GM21526 (cell line): Measurements from ENCODE around the gene LUZP2.
"Not testable (repeated sequence)": the region's sequence is repeated elsewhere in the genome, so short reads cannot be mapped to it uniquely, and the experiment has no call there.

Source experiments
- ATAC-seq: cut with Tn5 transposase; IDR thresholded peaks from one replicate; pipeline ENCODE4 v1.9.1; 2021; ENCODE audit warnings: moderate library complexity; ENCODE audit not compliant: unreplicated experiment, low FRiP score

Gene LUZP2

DNA sequence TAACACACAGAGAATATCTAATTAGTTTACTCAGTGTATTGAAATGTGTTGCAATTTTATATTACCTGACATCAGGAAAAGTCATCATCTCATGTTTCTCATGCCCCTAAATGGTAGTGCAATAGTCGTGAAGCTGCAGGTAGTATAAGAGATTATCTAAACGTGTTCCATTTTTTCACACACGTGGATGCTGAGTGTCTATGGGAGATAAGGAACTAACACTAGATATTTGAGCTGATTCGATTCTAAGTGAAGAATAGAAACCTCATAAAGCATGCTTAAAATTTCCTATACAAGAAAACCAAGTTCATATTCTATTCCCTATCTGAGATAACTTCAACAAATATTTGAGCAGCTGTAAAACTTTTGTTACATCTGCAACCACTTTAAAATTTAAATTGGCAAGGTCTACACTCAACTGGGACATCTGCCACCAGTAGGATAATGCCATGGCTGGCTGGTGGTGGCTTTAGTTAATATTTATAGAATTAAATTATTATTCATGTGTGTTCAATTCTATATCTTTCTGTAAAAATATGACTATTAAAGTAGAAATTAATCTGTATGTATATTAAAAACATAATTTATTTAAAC lies 388.8 kb downstream of the LUZP2 start:
- no peak for ATAC-seq

DNA sequence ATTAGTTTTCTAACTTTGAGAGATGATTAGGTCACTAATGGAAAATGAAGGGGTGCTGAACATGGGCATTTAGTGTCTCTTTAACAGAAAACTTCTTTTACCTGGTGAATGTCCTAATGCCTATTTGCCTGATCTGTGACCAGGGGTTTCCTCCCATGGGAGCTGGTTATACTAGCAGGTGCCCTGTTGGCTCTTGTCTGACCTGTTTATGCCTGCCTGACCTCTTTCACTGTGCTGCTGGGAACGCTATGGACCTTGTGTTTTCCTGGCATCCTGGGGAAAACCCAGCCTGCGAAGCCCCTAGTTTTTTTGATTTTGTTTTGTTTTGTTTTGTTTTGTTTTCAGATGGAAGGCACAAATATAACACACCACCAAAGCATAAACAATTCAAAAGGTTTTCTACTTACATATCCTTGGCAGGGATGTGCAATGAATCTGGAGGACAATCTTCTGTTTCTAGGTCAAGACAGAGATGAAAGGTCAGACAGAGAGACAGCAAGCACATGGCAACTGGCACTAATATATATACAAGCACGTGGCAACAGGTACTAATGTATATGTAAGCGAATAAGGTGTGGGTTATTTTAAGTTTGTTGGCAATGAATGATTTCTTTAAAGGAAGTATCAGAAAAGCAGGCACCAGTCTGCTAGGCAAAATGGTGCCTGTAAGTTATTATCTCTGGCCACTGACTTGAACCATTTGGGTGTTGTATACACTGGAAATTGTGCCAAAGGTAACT lies 390.2 kb downstream of the LUZP2 start:
- no peak for ATAC-seq

DNA sequence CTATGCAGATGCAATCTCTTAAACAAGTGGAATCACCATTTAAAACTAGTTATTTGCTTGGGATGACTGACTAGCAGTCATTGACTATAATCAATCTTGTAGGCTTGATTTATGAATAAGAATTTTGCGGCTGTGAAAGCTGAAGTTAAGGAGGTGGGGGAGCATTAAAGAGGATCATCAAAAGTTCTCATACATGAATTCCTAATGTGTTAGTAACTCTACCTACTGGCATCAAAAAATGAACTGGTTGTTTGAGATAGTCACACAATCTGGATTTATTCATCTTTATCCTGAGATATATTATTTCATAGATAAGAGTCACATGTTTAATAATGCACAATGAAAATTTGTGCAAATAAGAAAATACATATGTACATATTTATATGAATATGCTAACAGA lies 393.6 kb downstream of the LUZP2 start:
- no peak for ATAC-seq

DNA sequence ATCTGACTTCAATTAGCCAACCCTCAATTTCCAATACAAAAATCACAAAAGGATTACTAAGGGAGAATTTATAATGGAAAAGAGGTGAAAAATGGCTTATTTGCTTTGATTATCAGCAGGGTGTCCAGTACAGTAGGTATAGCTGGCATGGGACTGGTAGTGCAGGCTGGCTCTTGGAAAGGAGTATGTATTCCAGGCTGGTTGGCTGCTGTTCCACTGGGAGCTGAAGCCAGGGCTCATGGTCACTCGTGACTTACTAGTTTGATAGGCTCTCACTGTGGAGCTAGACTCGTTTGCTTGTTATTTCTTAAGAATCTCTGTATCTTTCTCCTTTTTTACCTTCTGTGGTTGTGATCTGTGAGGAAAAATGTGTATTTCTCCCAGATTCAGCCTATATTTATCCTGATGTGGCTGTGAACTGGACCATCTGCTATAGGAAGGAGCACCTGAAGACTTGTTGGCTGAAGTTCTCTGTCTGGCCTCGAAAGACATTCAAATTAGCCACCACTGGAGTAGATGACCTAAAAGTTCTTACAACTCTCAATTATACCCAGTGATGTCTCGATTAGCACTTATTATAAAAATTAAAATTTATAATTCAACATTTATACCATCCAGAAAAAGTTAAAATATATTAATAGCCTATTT lies 395.1 kb downstream of the LUZP2 start:
- not testable (repeated sequence) for ATAC-seq

DNA sequence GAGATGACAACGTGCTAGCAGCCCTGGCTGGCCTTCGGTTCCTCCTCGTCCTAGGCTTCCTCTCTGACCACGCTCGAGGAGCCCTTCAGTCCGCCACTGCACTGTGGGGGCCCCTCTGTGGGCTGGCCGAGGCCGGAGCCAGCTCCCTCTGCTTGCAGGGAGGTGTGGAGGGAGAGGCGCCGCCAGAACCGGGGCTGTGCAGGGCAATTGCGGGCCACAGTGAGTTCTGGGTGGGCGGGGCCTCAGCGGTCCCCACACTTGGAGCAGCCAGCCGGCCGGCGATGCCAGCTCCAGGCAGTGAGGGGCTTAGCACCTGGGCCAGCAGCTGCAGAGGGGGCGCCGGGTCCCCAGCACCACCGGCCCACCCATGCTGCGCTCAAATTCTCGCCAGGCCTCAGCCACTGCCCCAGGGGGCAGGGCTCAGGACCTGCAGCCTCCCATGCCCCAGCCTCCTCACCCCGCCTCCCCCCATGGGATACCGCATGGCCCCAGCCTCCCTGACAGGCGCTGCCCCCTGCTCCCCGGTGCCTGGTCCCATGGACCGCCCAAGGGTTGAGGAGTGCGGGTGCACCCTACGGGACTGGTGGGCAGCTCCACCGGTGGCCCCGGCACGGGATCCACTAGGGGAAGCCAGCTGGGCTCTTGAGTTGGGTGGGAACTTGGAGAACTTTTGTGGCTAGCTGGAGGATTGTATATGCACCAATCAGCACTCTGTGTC lies 399.4 kb downstream of the LUZP2 start:
- ATAC-seq = no peak

DNA sequence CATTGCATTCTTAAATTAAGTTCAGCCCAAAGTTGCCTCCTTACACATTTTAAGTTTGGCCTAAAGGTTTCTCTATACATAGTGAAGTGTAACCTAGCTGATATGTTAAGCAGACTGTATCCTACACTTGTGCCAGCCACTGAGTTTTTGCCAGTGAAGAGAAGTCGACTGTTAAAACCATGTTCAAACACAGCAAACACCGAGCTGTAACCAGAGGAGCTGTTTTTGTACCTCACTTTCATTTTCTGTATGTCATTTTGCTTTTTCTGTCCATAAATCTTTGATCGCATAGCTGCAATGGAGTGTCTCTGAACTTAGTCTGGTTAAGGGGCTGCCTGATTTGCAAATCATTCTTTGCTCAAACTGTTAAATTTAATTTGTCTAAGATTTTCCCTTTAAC lies 403.7 kb downstream of the LUZP2 start:
- ATAC-seq = no peak

DNA sequence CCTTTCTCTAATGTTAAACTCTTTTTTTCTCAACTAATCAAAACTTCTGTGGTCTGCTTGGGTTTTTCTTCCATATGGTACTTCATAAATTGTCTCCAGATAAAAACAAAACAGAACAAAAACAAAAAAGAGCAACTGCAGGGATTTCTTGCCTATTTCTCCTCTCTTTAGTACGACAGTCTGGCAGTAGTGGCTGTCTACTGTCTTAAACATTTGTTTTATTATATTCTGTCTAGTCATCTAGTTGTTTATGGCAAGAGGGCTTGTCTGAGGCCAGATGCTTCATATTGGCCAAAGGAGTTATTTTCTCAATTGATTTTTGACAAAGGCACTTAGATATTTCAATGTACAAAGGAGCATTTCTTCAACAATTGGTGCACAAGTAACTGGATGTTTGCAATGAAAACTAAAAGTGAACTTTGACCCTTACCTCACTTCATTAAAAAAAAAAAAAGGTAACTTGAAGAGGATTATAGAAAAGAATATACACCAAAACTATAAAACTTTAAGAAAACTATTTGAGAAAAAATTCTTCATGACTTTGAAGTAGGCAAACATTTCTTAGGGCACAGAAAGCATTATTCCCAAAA lies 404.2 kb downstream of the LUZP2 start:
- ATAC-seq = no peak

DNA sequence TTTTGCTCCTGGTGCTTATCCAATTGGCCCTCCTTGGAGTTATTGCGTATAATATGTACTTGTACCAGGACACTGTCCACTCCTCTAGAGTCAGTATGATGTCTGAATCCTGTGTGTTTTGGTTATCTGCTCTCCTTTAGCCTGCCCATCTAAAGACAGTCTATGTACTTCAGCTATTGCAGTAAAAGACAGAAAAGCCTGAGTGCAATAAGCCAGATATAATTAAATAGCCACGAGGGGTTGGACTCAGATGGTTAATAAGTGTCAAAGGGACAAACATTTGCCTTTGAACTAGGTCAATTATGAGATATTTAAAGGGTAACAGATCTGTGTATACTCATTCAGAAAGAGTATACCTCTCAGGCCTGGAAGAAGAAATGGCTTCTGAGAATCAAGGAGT lies 406.7 kb downstream of the LUZP2 start:
- ATAC-seq = no peak

DNA sequence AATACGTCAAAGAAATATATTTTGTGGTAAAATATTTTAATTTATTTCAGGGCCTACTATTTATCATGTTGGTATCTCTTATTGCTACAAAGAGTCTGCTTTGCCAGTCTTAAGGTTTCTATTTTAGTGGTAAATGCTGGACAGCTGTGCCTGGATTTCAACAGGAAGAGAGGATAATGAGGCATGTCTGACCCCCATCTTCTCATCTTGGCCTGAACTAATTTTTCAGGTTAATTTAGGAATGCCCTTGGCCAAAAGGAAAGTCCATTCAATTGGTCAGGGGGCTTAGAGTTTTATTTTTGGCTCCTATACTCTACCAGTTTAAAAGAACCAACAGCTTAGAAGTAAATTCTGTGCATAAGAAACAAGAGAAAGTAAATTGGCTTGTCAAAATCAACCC lies 428.2 kb downstream of the LUZP2 start:
- ATAC-seq = no peak

DNA sequence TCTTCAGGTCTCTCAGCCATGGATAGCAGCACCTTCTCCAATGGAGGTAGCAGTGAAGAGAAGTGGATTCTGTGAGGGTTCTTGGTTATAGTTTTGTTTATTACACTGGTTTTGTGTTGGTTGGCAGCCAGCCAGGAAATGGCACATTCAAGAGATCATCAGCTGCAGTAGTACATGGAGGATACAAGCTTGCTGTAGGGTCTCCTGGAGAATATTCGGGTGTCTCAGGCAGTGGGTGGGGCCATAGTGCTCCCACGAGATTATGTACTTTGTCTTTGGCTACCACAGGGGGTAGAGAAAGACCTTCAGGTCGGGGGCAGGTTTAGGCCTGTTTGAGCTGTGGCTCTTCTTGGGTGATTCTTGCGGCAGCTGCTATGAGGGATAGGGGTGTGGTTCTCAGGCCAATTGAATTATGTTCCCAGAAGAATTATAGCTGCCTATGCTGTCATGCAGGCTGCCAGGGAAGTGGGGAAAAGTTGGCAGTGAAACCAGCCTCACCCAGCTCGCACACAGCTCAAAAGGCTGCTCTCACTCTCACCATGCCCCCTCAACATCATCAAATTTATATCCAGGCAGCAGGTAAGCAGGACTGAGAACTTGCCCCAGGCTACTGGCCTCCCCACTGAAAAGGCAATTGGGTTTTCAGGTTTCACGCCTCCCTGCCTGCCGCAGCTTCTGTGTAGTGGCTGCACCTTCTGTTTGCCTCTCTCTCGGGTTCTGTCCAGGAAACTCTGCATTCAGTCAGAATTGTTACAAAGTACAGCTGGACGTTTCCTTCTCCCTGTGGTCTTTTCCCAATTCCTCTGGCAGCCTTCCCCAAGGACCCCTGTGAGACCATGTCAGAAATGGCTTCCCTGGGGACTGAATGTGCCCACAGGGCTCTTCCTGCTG lies 435.5 kb downstream of the LUZP2 start:
- no peak for ATAC-seq

DNA sequence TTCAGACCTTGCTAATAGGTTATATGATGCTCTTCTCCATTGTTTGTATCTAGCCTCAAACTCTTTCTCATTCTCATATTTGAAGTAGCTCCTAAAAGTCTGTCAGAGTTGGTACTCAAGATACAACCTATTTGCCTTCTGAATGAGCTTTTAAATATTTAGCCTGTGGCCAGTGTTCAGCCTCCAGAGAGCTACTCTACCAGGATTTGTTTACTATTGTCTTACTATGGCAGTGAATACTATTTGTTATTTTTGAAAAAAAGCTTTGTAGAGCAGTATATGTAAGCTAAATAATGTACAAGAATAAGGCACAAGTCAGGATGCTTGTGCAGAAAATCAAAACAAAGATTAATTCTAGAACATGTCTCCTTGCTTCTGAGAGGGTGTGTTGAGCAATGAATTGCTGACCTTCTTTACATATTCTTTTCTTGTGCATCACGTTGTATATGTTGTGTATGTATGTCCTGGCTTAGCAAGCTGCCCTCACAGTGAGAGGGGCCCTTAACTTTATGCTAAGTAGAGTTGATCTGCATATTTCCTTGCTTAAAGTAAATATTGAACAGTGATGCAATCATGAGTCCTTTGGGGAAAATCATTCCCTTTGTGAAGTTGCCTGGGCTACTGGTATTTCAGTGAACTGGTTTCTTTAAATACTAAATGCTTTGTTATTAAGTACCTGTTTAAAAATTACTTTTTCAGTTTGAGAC lies 438.0 kb downstream of the LUZP2 start:
- ATAC-seq = no peak

DNA sequence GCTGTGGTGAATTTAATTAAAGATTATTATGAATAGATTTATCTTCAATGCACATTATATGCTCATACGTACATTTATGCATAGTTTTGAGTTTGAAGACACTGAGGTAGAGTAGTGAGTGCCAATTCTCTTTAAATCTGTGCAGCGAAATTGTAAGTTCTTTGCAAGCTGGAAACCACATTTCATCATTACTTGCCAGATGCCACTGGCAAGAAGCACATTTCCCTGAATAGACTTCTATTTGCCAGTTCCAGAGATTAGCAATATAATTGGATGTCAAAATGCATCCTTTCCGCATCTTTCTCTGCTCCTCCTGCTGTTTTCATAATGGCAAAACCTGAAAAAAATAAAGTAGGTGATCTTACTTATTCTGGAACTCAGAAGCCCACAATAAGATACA lies 448.0 kb downstream of the LUZP2 start:
- no peak for ATAC-seq

DNA sequence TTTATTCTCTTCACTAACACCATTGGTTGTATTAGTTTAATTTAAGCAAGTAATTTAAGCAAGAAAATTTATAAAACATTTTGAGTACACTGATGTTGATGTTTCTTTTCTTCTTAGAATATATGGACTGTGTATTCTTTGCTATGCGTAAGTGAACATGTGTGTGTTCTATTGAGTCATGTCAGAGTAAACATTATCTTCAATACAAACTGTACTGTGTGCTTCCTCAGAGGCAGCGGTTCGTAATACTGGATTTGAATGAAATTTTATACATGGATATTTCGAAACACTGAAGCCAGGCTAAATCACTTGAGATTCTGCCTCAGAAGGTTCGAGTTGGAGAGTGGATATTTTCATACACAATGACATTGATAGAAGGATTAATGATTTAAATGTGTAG lies 452.6 kb downstream of the LUZP2 start:
- no peak for ATAC-seq

DNA sequence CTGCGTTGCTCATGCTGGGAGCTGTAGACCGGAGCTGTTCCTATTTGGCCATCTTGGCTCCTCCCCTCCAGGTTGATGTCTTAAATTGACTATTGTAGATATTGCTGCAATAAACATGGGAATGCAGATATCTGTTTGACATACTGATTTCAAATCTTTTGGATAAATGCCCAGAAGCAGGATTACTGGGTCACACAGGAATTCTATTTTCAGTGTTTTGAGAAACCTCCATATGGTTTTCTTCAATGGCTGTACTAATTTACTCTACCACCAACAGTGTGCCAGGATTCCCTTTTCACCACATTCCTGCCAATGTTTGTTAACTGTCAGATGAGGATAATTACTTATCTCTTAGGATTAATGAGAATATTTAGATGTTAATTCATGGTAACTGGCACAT lies 467.0 kb downstream of the LUZP2 start:
- no peak for ATAC-seq

DNA sequence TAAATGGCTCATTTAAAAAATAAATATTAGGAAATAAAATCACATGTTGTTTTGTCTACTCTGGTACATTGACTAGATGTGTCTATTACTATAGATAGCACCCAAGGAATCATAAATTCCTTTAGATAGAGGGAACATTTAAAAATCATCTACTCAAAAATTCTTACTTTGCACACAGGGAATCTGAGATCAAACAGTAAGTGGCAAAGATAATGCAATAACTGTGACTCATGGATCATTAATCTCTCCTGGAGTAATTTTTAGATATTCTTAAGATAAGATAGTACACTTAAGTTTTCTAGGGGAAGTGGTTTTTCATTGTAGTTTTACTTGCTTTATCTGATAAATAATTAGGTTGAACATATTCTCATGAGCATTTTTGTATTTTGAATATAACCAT lies 468.9 kb downstream of the LUZP2 start:
- no peak for ATAC-seq

DNA sequence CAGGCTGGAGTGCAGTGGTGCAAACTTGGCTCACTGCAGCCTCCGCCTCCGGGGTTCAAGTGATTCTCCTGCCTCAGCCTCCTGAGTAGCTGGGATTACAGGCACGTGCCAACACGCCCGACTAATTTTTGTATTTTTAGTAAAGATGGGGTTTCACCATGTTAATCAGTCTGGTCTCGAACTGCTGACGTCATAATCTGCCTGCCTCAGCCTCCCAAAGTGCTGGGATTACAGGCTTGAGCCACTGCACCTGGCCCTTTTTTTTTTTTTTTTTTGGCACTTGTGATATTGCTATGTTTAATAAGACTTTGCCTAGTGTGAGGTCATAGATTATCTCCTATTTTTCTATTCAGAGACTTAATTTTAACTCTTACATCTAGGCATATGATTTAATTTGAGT lies 497.1 kb downstream of the LUZP2 start:
- not testable (repeated sequence) for ATAC-seq

DNA sequence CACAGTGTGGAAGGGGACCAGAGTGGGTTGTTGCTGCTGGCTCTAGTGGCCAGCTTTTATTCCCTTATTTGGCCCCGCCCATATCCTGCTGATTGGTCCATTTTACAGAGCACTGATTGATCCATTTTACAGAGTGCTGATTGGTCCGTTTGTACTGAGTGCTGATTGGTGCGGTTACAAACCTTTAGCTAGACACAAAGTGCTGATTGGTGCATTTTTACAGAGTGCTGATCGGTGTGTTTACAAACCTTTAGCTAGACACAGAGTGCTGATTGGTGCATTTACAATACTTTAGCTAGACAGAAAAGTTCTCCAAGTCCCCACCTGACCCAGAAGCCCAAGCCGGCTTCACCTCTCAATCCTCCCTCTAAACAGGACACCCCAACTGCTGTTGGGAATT lies 503.1 kb downstream of the LUZP2 start:
- not testable (repeated sequence) for ATAC-seq

DNA sequence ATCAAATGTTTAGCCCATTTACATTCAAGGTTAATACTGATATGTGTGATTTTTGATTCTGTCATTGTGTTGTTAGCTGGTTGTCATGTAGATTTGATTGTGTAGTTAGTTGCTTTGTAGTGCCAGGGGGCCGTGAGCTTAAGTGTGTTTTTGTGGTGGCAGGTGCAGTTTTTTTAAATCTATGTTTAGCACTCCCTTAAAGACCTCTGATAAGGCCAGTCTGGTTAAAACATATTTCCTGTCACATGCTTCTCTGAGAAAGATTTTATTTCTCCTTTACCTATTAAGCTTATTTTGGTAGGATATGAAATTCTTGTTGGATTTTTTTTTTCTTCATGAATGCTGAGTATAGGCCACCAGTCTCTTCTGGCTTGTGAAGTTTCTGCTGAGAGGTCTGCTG lies 540.6 kb downstream of the LUZP2 start:
- no peak for ATAC-seq

DNA sequence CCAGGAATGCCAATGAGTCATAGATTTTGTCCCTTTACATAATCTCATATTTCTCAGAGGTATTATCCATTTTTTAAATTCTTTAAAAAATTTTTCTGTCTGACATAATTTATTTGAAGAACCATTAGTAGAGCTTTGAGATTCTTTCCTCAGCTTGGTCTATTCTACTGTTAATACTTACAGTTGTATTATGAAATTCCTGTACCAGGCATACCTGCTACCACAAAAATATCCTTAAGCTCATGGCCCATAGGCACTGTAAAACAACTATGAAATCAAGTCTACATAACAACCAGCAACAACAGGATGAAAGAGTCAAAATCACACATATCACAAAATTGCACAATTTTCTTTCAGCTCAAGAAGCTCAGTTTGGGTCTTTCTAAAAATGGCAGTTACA lies 541.3 kb downstream of the LUZP2 start:
- ATAC-seq = no peak
